Body of pancreas (tissue), 4 donors: Measurements from ENCODE around the gene DHX35. TPM values are rescaled to one million over a fixed set of nuclear protein-coding genes. Genes with fewer than 3 reads are reported as not detected.

Source experiments
- ATAC-seq: fragments of 150-250 bp; one replicate; pipeline ENCODE4 v1.9.1; 2016
- DNase-seq, 4 donors: peaks; one replicate each; pipeline ENCODE4 v3.0.0-alpha.2; 2019
- H3K27ac ChIP-seq, 4 donors: fragments of 200-600 bp; sonication (generic); 1 replicate in 3 of 4; 2 replicates in 1 of 4; pipeline versions ENCODE4 v1.5.1 to v1.6.1; 2016 to 2019; ENCODE audit warnings: mild to moderate bottlenecking in 1 of 4, mixed read lengths in 1 of 4, moderate library complexity in 1 of 4
- H3K27me3 ChIP-seq, 2 donors: fragments of 200-600 bp; sonication (generic); one replicate each; pipeline ENCODE4 v1.6.0; 2016; ENCODE audit warnings: mild to moderate bottlenecking in 1 of 2
- H3K36me3 ChIP-seq, 2 donors: fragments of 200-600 bp; sonication (generic); replicated peaks in 1 of 2; 2 replicates each; pipeline ENCODE4 v1.5.1; 2016; ENCODE audit warnings: low read depth in 2 of 2; ENCODE audit not compliant: insufficient read depth in 1 of 2
- H3K4me1 ChIP-seq: fragments of 200-600 bp; sonication (generic); one replicate; pipeline ENCODE4 v1.6.0; 2016
- H3K4me3 ChIP-seq, 2 donors: fragments of 200-600 bp; sonication (generic); 1 replicate in 1 of 2; 2 replicates in 1 of 2; pipeline ENCODE4 v1.5.1; 2016 to 2019
- H3K9me3 ChIP-seq, 3 donors: fragments of 200-600 bp; sonication (generic); 1 replicate in 2 of 3; 2 replicates in 1 of 3; pipeline ENCODE4 v1.5.1; 2016
- CTCF ChIP-seq, 7 experiments: fragments of 450-650 bp in 4 of 7; fragments of 200-600 bp in 3 of 7; sonication (generic) in 3 of 7; IDR thresholded peaks; one replicate each; pipeline ENCODE4 v1.5.1; 2016 to 2019; ENCODE audit warnings: antibody characterized with exemption in 7 of 7
- POLR2A ChIP-seq, 3 donors: fragments of 450-650 bp; IDR thresholded peaks; one replicate each; pipeline ENCODE4 v1.6.1; 2016; ENCODE audit warnings: antibody characterized with exemption in 3 of 3, mild to moderate bottlenecking in 2 of 3
- WGBS, 2 donors: methylation state at CpG; one replicate each; pipeline ENCODE4 v1.1.5; 2017; 5-methylcytosine and 5-hydroxymethylcytosine counted together
- intact Hi-C: fragments of 100-400 bp; cut with DNase I; formaldehyde crosslinking; loops from one replicate; pipeline ENCODE4 v1.15.1; 2023
- total RNA-seq, 2 donors: library from RNA; depleted of rRNA; stranded (reverse); fragments of >200 nt; gene quantifications; one replicate each; pipeline ENCODE4 v1.1.0, GENCODE V29; 2016

DHX35 gene
- total RNA-seq, 2 donors from 2014 or later, result 6.9 to 7.3 TPM

GRCh38 chr20:38946836-38947235 lies 15.3 kb upstream of the DHX35 start:
- no peak for DNase-seq
- 73 to 80% methylated on average over 3 of the region's 3 CpGs for WGBS, 2 donors
- no peak for ATAC-seq
- intact Hi-C loops, result no loop called here
- H3K36me3 ChIP-seq, result no peaks in the 10 kb centered on the region
- H3K9me3 ChIP-seq, result no peaks in the 10 kb centered on the region
- H3K4me3 ChIP-seq, result no peak overlapping the region
- H3K27me3 ChIP-seq, result no peaks in the 10 kb centered on the region
- no peak for TF ChIP-seq POLR2A (IDR thresholded peaks at IDR 0.05)
- TF ChIP-seq CTCF (IDR thresholded peaks at IDR 0.05), result no peak
- no peaks in the 10 kb centered on the region for H3K4me1 ChIP-seq
- no peak overlapping the region for H3K27ac ChIP-seq

- intact Hi-C loops, result no loop called here
- H3K27me3 ChIP-seq, result no peaks in the 10 kb centered on the region
- ATAC-seq, result no peak
- no peaks in the 10 kb centered on the region for H3K9me3 ChIP-seq
- no peaks in the 10 kb centered on the region for H3K36me3 ChIP-seq
- TF ChIP-seq POLR2A (IDR thresholded peaks at IDR 0.05) (no peak), CTCF (IDR thresholded peaks at IDR 0.05) (no peak)
- DNase-seq, result no peak
- 45 to 46% methylated on average over 6 to 7 of the region's 7 CpGs for WGBS, 2 donors
- no peak overlapping the region for H3K27ac ChIP-seq
- no peak overlapping the region for H3K4me3 ChIP-seq
- no peaks in the 10 kb centered on the region for H3K4me1 ChIP-seq
These were observed 14.2 kb upstream of the DHX35 start for GRCh38 chr20:38947931-38948362.

- intact Hi-C loops, result no loop called here
- H3K27ac ChIP-seq, result no peak overlapping the region
- no peaks in the 10 kb centered on the region for H3K4me1 ChIP-seq
- ATAC-seq (no peak), DNase-seq (no peak)
- 50 to 96% methylated on average over 2 of the region's 2 CpGs for WGBS, 2 donors
- H3K4me3 ChIP-seq, result no peak overlapping the region
- H3K9me3 ChIP-seq, result no peaks in the 10 kb centered on the region
- no peaks in the 10 kb centered on the region for H3K27me3 ChIP-seq
- TF ChIP-seq CTCF (IDR thresholded peaks at IDR 0.05), result no peak
- no peaks in the 10 kb centered on the region for H3K36me3 ChIP-seq
These were observed 11.9 kb upstream of the DHX35 start for GRCh38 chr20:38950254-38950653.

GRCh38 chr20:38951611-38952010 lies 10.5 kb upstream of the DHX35 start:
- 88 to 93% methylated on average over 4 to 9 of the region's 9 CpGs for WGBS, 2 donors
- no peak for ATAC-seq
- intact Hi-C loops, result no loop called here
- Histone ChIP-seq H3K27ac (no peak overlapping the region), H3K27me3 (no peaks in the 10 kb centered on the region), H3K4me1 (no peaks in the 10 kb centered on the region), H3K4me3 (no peak overlapping the region), H3K9me3 (no peaks in the 10 kb centered on the region), H3K36me3 (no peaks in the 10 kb centered on the region)
- TF ChIP-seq CTCF (IDR thresholded peaks at IDR 0.05) (no peak), POLR2A (IDR thresholded peaks at IDR 0.05) (no peak)
- DNase-seq, result no peak

GRCh38 chr20:38952153-38952552 lies 10.0 kb upstream of the DHX35 start:
- Histone ChIP-seq H3K4me1 (no peaks in the 10 kb centered on the region), H3K9me3 (no peaks in the 10 kb centered on the region), H3K27ac (no peak overlapping the region), H3K4me3 (no peak overlapping the region), H3K36me3 (no peaks in the 10 kb centered on the region), H3K27me3 (no peaks in the 10 kb centered on the region)
- 90 to 95% methylated on average over 6 of the region's 6 CpGs for WGBS, 2 donors
- no peak for TF ChIP-seq POLR2A (IDR thresholded peaks at IDR 0.05)
- TF ChIP-seq CTCF (IDR thresholded peaks at IDR 0.05), result no peak
- ATAC-seq, result no peak
- intact Hi-C loops, result no loop called here
- no peak for DNase-seq
